Ammon's horn (tissue), 1 donor: Measurements from ENCODE around the gene FAM228B.
"Not testable (repeated sequence)": the region's sequence is repeated elsewhere in the genome, so short reads cannot be mapped to it uniquely, and the experiment has no call there.

Experiments
- DNase-seq: peaks from one replicate; pipeline ENCODE4 v3.0.0-alpha.2; 2016; ENCODE audit warnings: low spot score

The FAM228B gene

DNA sequence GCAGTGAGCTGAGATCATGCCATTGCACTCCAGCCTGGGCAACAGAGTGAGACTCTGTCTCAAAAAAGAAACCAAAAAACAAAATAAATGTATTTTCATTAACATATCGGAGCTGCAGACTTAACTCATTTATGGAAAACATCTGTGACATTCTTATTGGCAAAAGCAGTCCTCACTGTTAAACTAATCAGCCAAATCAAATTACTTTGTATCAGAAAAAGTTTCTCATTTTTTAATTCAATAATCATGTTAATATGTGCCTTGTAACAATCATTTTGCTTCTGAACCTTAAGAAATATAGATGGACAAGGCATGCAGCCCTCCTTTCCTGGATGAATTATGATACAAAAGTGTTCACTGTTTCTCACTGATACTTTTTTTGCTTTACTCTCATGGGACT lies 20.6 kb upstream of the FAM228B start:
- no peak for DNase-seq

DNA sequence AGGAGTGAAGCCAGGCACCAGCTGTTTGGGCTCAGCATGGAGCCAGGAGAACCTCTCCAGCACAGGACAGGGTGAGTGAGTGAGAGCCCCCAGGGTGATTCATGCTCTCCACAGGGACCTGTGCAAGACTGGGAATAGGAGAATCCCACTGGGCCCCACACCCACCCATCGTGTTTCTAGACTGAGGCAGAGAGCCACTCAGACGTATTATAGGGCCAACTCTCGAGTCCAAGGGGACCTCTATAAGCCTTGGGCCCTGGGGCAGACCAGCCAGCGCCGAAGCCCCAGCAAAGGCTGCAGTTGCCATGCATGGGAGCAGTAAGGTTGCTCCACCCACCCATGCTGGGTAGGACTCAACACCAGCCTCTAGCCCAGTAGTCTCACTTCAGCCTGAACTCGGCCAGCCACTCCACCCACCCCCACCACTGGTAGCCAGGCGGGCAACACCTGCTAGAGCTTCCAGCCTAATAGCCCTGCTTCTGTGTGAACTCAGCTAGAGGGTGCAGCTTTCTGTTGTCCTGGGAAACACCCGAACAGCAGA lies 19.1 kb upstream of the FAM228B start:
- no peak for DNase-seq

DNA sequence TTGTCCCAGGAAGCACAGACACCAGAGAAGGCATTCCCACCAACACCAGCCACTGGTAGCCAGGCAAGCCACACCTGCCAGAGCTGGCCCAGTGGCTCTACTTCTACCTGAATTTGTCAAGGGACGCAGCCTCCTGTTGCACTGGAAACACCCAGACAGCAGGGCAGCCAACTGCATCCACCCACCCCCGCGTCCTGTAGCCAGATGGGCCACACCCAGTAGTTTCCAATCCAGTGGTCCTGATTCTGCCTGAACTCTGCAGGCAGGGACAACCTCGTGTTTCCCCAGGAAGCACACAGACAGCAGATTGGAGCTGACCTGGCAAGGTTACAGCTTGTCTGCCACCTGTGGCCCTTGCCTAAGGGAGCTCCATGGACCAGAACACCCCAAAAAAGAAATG lies 18.4 kb upstream of the FAM228B start:
- no peak for DNase-seq

GRCh38 chr2:24105816-24106215 lies 17.5 kb upstream of the FAM228B start:
- no peak for DNase-seq

GRCh38 chr2:24106786-24107185 lies 16.5 kb upstream of the FAM228B start:
- DNase-seq, result no peak

DNA sequence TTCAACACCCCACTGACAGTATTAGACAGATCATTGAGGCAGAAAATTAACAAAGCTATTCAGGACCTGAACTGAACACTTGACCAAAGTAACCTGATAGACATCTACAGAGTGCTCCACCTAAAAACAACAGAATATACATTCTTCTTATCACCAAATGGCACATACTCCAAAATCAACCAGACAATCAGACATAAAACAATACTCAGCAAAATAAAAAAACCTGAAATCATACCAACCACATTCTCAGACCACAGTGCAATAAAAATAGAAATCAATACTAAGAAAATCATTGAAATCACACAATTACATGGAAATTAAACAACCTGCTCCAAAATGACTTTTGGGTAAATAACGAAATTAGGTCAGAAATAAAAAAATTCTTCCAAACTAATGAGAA lies 15.9 kb upstream of the FAM228B start:
- DNase-seq, result no peak

- not testable (repeated sequence) for DNase-seq
Observed at GRCh38 chr2:24109431-24109830, 13.8 kb upstream of the FAM228B start.

DNA sequence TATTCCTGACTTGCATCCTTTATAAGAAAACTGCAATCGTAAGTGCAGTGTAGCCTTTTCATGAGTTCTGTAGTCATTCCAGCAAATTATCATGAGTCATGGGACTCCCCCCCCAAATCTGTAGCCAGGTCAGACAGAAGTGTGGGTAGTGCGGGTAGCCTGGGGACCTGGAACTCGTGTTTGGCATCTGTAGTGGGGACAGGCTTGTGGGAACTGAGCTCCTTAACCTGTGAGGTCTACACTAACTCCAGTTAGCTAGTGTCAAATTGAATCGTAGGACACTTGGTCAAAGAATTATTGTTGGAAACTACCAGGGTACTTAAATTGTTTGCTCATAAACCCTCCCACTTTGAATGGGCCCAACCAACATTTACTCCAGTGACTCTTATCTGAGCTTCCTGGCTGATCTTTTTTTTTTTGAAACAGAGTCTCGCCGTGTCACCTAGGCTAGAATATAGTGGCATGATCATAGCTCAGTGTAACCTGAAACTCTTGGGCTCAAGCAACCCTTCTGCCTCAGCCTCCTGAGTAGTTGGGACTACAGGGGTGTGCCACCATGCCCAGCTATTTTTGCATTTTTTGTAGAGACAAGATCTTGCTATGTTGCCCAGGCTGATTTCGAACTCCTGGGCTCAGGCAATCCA lies 12.5 kb upstream of the FAM228B start:
- no peak for DNase-seq

DNA sequence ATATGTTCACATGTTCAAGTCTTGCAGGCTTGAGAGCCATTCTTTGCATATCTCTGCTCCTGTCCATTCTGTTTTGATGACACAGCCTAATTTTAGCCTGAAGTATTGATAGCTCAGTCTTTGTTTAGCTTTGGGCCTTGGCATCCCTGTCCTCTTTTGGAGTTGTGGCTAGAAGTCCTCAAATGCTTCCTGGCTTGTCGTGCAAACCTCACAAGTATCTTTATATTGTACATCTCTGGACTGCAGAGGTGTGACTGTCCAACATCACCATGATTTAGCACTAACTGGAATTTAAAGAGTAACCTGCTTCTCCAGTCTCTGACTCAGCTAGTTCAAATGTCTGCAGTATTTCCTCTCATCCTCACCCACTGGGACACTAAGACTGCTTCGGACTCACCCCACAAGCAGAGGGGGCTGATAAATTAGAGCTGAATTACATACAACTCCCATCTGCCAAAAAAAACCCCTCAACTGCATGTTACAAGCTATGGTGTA lies 11.8 kb upstream of the FAM228B start:
- no peak for DNase-seq

DNA sequence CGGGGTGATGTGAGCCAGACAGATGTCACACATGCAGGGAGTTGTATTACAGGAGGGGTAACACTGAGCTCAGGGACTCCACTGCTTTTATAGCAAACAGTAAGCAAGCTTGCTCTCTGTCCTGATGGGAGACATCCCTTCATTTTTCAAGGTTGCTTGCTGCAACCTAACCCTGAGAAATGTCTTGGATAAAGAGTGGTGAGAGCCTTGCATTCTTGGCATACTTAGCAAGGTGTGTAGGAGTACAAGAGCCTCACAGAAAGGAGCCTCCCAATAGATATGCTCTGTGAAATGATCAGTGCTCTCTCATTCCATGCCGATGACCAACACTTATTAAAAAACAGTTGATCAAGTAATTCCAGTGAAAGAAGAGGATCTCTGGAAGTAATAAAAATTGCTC lies 8.2 kb upstream of the FAM228B start:
- no peak for DNase-seq

DNA sequence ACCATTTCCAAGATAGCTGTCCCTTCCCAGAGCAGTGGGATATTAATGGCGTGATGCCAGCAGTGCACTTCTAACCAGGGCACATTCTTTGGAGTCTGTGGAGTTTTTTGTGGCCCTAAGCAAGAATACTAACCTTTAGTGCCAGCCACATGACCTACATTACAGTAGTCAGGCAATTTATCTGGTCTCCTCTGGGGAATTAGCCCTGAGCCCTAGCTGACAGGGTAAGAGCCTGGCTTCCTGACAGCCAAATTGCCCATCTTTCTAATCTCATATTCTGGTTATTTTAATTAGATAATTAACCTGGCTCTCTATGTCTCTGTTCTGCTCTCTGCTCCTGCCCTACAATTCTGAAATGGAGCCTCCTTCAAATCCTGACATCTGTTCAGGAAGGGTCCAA lies 5.4 kb upstream of the FAM228B start:
- DNase-seq, result no peak

DNA sequence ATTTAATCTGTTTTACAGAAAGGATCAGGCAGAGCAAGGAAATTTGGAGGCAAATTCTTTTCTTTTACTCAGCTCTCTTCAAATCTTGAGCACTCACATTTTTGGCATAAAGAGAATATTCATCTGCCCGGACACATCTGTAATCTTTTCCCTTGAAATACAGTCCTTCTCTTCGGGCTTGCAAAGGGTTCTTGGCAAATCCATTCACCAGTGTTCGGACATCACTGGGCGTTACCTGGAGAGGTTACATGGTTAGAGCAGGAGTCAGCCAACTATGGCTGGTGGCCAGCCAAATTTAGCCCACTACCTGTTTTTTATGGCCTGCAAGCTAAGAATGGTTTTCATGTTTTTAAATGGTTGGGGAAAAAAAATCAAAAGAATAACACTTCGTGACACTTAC lies 2.2 kb upstream of the FAM228B start:
- DNase-seq, result no peak

DNA sequence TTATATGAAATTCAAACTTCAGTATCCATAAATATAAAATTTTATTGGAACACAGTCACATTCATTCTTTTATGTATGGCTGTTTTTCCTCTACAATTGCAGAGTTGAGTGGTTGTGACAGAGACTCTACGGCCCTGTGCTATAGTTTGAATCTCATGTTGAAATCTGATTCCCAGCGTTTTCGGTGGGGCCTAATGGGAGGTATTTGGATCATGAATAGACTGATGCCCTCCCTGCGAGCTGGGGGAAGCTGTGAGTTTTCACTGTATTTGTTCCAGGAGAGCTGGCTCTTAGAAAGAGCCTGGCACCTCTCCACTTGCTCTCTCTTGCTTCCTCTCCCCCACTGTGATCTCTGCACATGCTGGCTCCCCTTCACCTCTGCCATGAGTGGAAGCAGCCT lies 1.8 kb upstream of the FAM228B start:
- no peak for DNase-seq

GRCh38 chr2:24122366-24123194 lies 689 bp upstream of the FAM228B start:
- no peak for DNase-seq

GRCh38 chr2:24123922-24124580 lies 782 bp downstream of the FAM228B start:
- DNase-seq, result no peak

DNA sequence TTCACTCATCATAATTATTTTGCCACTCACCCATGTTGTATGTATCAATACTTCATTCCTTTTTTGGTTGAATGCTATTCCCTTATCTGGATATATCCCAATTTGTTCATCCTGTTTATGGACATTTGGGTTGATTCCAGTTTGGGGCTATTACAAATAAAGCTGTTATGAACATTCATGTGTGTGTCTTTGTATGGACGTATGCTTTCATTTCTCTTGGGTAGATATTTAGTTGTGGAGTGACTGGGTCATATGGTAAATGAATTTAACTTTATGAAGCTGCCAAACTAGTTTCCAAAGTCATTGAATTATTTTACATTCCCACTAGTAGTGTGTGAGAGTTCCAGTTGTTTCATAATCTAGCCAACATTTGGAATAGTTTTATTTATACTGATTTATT lies 2.7 kb downstream of the FAM228B start:
- no peak for DNase-seq

- no peak for DNase-seq
Observed at GRCh38 chr2:24132543-24132942, 9.3 kb downstream of the FAM228B start.

DNA sequence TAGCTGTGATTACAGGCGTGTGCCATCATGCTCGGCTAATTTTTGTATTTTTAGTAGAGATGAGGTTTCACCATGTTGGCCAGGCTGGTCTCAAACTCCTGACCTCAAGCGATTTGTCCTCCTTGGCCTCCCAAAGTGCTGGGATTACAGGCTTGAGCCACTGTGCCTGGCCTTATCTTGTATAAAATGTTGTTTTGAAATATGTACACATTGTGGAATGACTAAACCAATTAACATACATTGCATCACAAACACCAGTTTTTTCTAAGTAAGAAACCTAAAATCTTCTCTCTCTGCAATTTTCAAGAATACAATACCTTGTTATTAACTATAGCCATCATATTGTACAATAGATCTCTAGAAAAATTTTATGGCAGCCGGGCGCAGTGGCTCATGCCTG lies 17.0 kb downstream of the FAM228B start:
- not testable (repeated sequence) for DNase-seq

- no peak for DNase-seq
Observed at GRCh38 chr2:24147364-24147763, 24.1 kb downstream of the FAM228B start.

DNA sequence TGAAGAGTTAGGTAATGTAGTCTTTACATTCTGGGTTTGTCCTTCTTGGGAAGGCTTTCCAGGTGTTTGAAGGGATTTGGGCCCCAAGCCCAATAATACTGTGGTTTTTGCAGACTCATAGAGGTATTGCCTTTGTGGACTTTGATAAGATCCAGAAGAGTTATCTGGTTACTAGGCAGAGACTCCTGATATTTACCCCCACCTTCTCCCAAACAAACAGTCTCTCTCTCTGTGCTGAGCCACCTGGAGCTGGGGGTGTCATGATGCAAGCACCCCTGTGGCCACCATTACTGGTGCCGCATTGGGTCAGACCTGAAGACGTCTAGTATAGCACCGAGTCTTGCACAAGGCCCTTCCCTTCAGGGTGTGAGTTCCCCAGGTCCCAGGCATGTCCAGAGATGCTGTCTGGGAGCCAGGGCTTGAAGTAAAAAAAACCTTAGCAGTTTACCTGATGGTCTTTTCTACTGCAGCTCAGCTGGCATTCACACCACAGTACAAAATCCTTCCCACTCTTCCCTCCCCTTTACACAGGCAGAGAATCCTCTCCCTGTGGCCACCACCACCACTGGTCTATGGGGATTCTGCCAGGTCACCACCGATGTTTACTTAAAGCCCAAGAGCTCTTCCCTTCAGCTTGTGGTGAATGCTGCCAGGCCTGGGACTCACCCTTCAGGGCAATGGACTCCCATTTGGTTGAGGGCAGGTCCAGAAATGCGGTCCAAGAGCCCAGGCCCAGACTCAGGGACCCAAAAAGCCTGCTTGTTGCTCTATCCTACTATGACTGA lies 29.3 kb downstream of the FAM228B start:
- DNase-seq, result no peak

- DNase-seq, result peak; percentile 21
Observed at GRCh38 chr2:24153478-24153877, 30.2 kb downstream of the FAM228B start.

DNA sequence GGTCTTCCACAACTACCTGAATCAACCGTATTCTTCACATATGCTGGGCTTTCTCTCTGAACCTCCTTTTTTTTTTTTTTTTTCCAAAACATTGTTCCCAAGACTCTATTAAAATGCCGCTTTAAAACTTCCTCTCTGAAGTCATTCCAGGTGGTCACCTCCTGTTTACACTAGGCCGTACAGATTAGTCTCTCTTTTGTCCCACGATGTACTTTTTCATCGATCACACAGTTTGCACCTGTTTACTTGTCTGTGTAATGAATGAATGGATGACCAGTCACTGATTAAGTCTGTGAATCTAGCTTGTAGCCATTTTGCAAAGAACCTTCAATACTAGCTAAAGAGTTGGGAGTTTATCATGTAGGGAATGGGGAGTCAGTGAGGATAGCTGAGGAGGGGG lies 34.9 kb downstream of the FAM228B start:
- DNase-seq, result no peak
